ENCODE results near the gene PANX3. TPM values are rescaled to one million over a fixed set of nuclear protein-coding genes. Genes with fewer than 3 reads are reported as not detected.

Gene PANX3
- total and polyA plus RNA-seq, 2 of the 13 experiments (the other 11 are each of a cell fraction or from before 2014, with no cell fraction given): not detected

- ATAC-seq: no peak
- FAIRE-seq: no peak
- no TSS peak for BruUV-seq (replicated peaks)
- no peak overlapping the region for H3K9ac ChIP-seq (ENCODE audit: insufficient read depth, low read depth, low read length)
- H2AFZ ChIP-seq (ENCODE audit: low read length): no peak overlapping the region
- intact Hi-C loops (cut with micrococcal nuclease; ENCODE audit: unreplicated experiment) (no loop called here), in situ Hi-C loops (cut with HindIII; ENCODE audit: extremely low pct_ligation_motif_present, low pct_unique_long_range_greater_than_20kb) (no loop called here)
- no peaks in the 10 kb centered on the region for H3K9me3 ChIP-seq (ENCODE audit: low read length)
- TF ChIP-seq ZBTB1 (CRISPR knock-in tag; IDR thresholded peaks at IDR 0.05; ENCODE audit: borderline replicate concordance): no peak
- TF ChIP-seq STAG1 (CRISPR knock-in tag; IDR thresholded peaks at IDR 0.05): no peak
- no peak for TF ChIP-seq TOPORS (CRISPR knock-in tag; IDR thresholded peaks at IDR 0.05)
- no peak for TF ChIP-seq HMG20B (CRISPR knock-in tag; conservative IDR thresholded peaks at IDR 0.05)
- TF ChIP-seq ZNF333 (CRISPR knock-in tag; IDR thresholded peaks at IDR 0.05; ENCODE audit: borderline replicate concordance): no peak
- TF ChIP-seq RARG (CRISPR knock-in tag; IDR thresholded peaks at IDR 0.05; ENCODE audit: low read depth): no peak
- TF ChIP-seq ZNF251 (CRISPR knock-in tag; IDR thresholded peaks at IDR 0.05): no peak
- TF ChIP-seq ZNF33A (CRISPR knock-in tag; IDR thresholded peaks at IDR 0.05; ENCODE audit: borderline replicate concordance): no peak
- TF ChIP-seq SMAD1 (CRISPR knock-in tag; IDR thresholded peaks at IDR 0.05; ENCODE audit: borderline replicate concordance, low read depth): no peak
- no peak for TF ChIP-seq NAIF1 (CRISPR knock-in tag; IDR thresholded peaks at IDR 0.05; ENCODE audit: borderline replicate concordance)
- no peak for TF ChIP-seq MATR3 (CRISPR knock-in tag; IDR thresholded peaks at IDR 0.05)
- TF ChIP-seq, protein P1, sequence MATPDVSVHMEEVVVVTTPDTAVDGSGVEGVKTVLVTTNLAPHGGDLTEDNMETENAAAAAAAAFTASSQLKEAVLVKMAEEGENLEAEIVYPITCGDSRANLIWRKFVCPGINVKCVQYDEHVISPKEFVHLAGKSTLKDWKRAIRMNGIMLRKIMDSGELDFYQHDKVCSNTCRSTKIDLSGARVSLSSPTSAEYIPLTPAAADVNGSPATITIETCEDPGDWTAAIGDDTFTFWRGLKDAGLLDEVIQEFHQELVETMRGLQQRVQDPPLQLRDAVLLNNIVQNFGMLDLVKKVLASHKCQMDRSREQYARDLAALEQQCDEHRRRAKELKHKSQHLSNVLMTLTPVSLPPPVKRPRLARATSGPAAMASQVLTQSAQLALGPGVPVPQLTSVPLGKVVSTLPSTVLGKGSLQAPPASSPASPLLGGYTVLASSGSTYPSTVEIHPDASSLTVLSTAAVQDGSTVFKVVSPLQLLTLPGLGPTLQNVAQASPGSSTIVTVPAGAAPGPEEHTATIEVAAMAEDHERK (CRISPR knock-in tag; IDR thresholded peaks at IDR 0.05; ENCODE audit: low read depth): no peak
- TF ChIP-seq ZNF737 (CRISPR knock-in tag; IDR thresholded peaks at IDR 0.05; ENCODE audit: borderline replicate concordance): no peak
- TF ChIP-seq KDM2A (CRISPR knock-in tag; IDR thresholded peaks at IDR 0.05; ENCODE audit: borderline replicate concordance, low read depth): no peak
- no peak for TF ChIP-seq ISX (CRISPR knock-in tag; conservative IDR thresholded peaks at IDR 0.05)
- no peak for TF ChIP-seq MTF2 (CRISPR knock-in tag; IDR thresholded peaks at IDR 0.05; ENCODE audit: borderline replicate concordance)
- H3K36me3 ChIP-seq (replicated peaks in 1 of 2; ENCODE audit: control insufficient read depth in 1 of 2, insufficient read depth in 2 of 2, low read length in 2 of 2): no peaks in the 10 kb centered on the region
- no peak overlapping the region for H3K4me3 ChIP-seq (replicated peaks in 1 of 3; ENCODE audit: insufficient read depth in 1 of 3, low read depth in 2 of 3, low read length in 3 of 3)
- peaks cover 0 to 14% of the 10 kb centered on the region in 2 experiments; a peak in 2 of 5 replicates for H3K27me3 ChIP-seq (ENCODE audit: control insufficient read depth in 1 of 2, insufficient read depth in 2 of 2, low read length in 2 of 2)
- no peaks in the 10 kb centered on the region for H3K4me1 ChIP-seq (ENCODE audit: insufficient read depth, low read length)
- WGBS (ENCODE audit: low lambda C conversion rate): 47% methylated on average over 2 of the region's 2 CpGs
- CTCF ChIA-PET (ENCODE audit: low intra/inter-chr PET ratio, low total read pairs): no interaction called here
- H3K79me2 ChIP-seq (ENCODE audit: insufficient read depth, low read length): no peaks in the 10 kb centered on the region
- no peak overlapping the region for H3K27ac ChIP-seq (ENCODE audit: extremely low read length, insufficient read depth, low read length)
- DNase-seq (ENCODE audit: low spot score): no peak
- POLR2A ChIA-PET: no interaction called here
- H3K4me2 ChIP-seq (ENCODE audit: low read depth, low read length): no peak overlapping the region
- H4K20me1 ChIP-seq (ENCODE audit: insufficient read depth, low read length): no peaks in the 10 kb centered on the region
Measured at GRCh38 chr11:124610295-124610694, 933 bp upstream of the PANX3 start.
